GM12878 (cell line): ENCODE measurements around the gene TMEM127. TPM values are rescaled to one million over a fixed set of nuclear protein-coding genes. Genes with fewer than 3 reads are reported as not detected.

Experiments
- ATAC-seq: fragments of 200-7000 bp; cut with Tn5 transposase; 3 replicates; pipeline ENCODE4 v1.9.1; 2020; ENCODE audit warnings: mild to moderate bottlenecking, moderate library complexity
- BruUV-seq: library from RNA; stranded (reverse); fragments of 400-500 nt; replicated peaks from 2 replicates; lab custom pipeline; 2021; lab: Mats Ljungman, UMichigan
- CTCF ChIA-PET: fragments of 300-600 bp; sonication (Branson Sonifier 250); formaldehyde crosslinking; extraction: SDS; loops from one replicate; lab custom pipeline; 2021; ENCODE audit warnings: inconsistent platforms; lab: Yijun Ruan, JAX
- POLR2A ChIA-PET: fragments of 350-600 bp; formaldehyde crosslinking; extraction: SDS; loops from one replicate; lab custom pipeline; 2021; ENCODE audit warnings: inconsistent platforms; lab: Charles Lee
- RAD21 ChIA-PET: fragments of 300-600 bp; sonication (Branson Sonifier 250); formaldehyde crosslinking; loops from one replicate; lab custom pipeline; 2023; ENCODE audit warnings: antibody characterized with exemption; ENCODE audit not compliant: unreplicated experiment; lab: Charles Lee
- SMC1A ChIA-PET: fragments of 300-600 bp; sonication (Branson Sonifier 250); formaldehyde crosslinking; loops from one replicate; lab custom pipeline; 2023; ENCODE audit not compliant: unreplicated experiment, uncharacterized antibody; lab: Charles Lee
- DNase-seq: peaks from one replicate; pipeline ENCODE4 v3.0.0-alpha.2; 2011; ENCODE audit warnings: low read depth, low spot score
- FAIRE-seq: peaks from 3 replicates; lab custom pipeline; 2011; peaks lifted over from hg19 to GRCh38; lab: Jason Lieb, UNC
- H2AFZ ChIP-seq: 2 replicates; pipeline ENCODE4 v1.6.0; 2011; ENCODE audit warnings: low read depth, low read length, control low read depth; ENCODE audit not compliant: control insufficient read depth
- H3K27ac ChIP-seq: 2 replicates; pipeline ENCODE4 v1.5.1; 2011; ENCODE audit warnings: control low read depth; ENCODE audit not compliant: control insufficient read depth, insufficient read depth
- H3K27me3 ChIP-seq, 2 experiments: replicated peaks in 1 of 2; 2 replicates each; pipeline versions ENCODE4 v1.6.0 to v1.6.1; 2011; ENCODE audit warnings: low read length in 1 of 2; ENCODE audit not compliant: control insufficient read depth in 2 of 2, insufficient read depth in 2 of 2
- H3K36me3 ChIP-seq, 2 experiments: 2 replicates each; pipeline ENCODE4 v1.5.1; 2011; ENCODE audit warnings: low read length in 1 of 2; ENCODE audit not compliant: control insufficient read depth in 2 of 2, insufficient read depth in 2 of 2
- H3K4me1 ChIP-seq: 2 replicates; pipeline ENCODE4 v1.6.1; 2011; ENCODE audit warnings: mild to moderate bottlenecking, low read length, moderate library complexity, mixed read lengths; ENCODE audit not compliant: control insufficient read depth, insufficient read depth
- H3K4me2 ChIP-seq: 2 replicates; pipeline ENCODE4 v1.6.0; 2011; ENCODE audit warnings: control low read depth; ENCODE audit not compliant: control insufficient read depth, insufficient read depth
- H3K4me3 ChIP-seq: fragments of 200-600 bp; sonication (generic); 2 replicates; pipeline ENCODE4 v1.5.1; 2016
- H3K79me2 ChIP-seq: 2 replicates; pipeline ENCODE4 v1.6.0; 2011; ENCODE audit warnings: low read length; ENCODE audit not compliant: control insufficient read depth, insufficient read depth
- H3K9ac ChIP-seq: 2 replicates; pipeline ENCODE4 v1.8.0; 2011; ENCODE audit warnings: low read length, control low read depth, mixed read lengths; ENCODE audit not compliant: control insufficient read depth, insufficient read depth
- H3K9me3 ChIP-seq: replicated peaks from 3 replicates; pipeline ENCODE4 v1.5.1; 2011; ENCODE audit warnings: mild to moderate bottlenecking, low read length; ENCODE audit not compliant: control insufficient read depth, insufficient read depth
- H4K20me1 ChIP-seq: 2 replicates; pipeline ENCODE4 v1.6.0; 2011; ENCODE audit not compliant: control insufficient read depth, insufficient read depth
- ASH2L ChIP-seq: fragments of 300-600, 200-600 bp; sonication (generic); IDR thresholded peaks from 2 replicates; pipeline ENCODE4 v1.6.1; 2017; ENCODE audit warnings: low read depth, mild to moderate bottlenecking, borderline replicate concordance
- ATF7 ChIP-seq: fragments of 450-650 bp; IDR thresholded peaks from 2 replicates; pipeline ENCODE4 v1.6.1; 2016; ENCODE audit warnings: low read depth, mild to moderate bottlenecking
- CEBPB ChIP-seq, 2 experiments: fragments of 150-350 bp in 1 of 2; IDR thresholded peaks; 2 replicates each; pipeline ENCODE4 v1.6.1; 2012 to 2014; ENCODE audit warnings: low read depth in 2 of 2, low read length in 2 of 2, borderline replicate concordance in 1 of 2, inconsistent platforms in 1 of 2
- GATAD2B ChIP-seq: fragments of 450-650 bp; conservative IDR thresholded peaks from 2 replicates; pipeline ENCODE4 v1.6.1; 2017; ENCODE audit warnings: low read depth, mild to moderate bottlenecking, moderate library complexity
- HCFC1 ChIP-seq: fragments of 150-350 bp; IDR thresholded peaks from 2 replicates; pipeline ENCODE4 v1.6.1; 2014; ENCODE audit warnings: low read length
- JUND ChIP-seq: IDR thresholded peaks from 2 replicates; pipeline ENCODE4 v1.6.1; 2012; ENCODE audit warnings: low read depth, mild to moderate bottlenecking, low read length, improper control_type of control experiment, moderate library complexity
- KLF5 ChIP-seq: fragments of 450-650 bp; IDR thresholded peaks from 2 replicates; pipeline ENCODE4 v1.6.1; 2014; ENCODE audit warnings: mild to moderate bottlenecking; ENCODE audit not compliant: partially characterized antibody
- NFYB ChIP-seq: IDR thresholded peaks from 2 replicates; pipeline ENCODE4 v1.6.1; 2011; ENCODE audit warnings: low read depth, mild to moderate bottlenecking, low read length, improper control_type of control experiment, moderate library complexity; ENCODE audit not compliant: insufficient read depth
- NRF1 ChIP-seq: conservative IDR thresholded peaks from 2 replicates; pipeline ENCODE4 v1.6.1; 2011; ENCODE audit warnings: mild to moderate bottlenecking, low read depth, low read length, improper control_type of control experiment
- POLR2AphosphoS2 ChIP-seq: IDR thresholded peaks from 2 replicates; pipeline ENCODE4 v1.6.1; 2011; ENCODE audit warnings: low read depth, mild to moderate bottlenecking, low read length, improper control_type of control experiment, moderate library complexity
- SPI1 ChIP-seq: IDR thresholded peaks from 2 replicates; pipeline ENCODE4 v1.6.1; 2011; ENCODE audit warnings: low read depth, mild to moderate bottlenecking, low read length, moderate library complexity, borderline replicate concordance; ENCODE audit not compliant: insufficient read depth
- SRF ChIP-seq, 2 experiments: IDR thresholded peaks; 2 replicates each; pipeline ENCODE4 v1.6.1; 2011; ENCODE audit warnings: low read depth in 2 of 2, low read length in 2 of 2, mild to moderate bottlenecking in 1 of 2, moderate library complexity in 1 of 2
- SUZ12 ChIP-seq: fragments of 200-600 bp; sonication (generic); IDR thresholded peaks from one replicate; pipeline ENCODE4 v1.6.1; 2018; ENCODE audit warnings: antibody characterized with exemption, mild to moderate bottlenecking; ENCODE audit not compliant: unreplicated experiment
- WGBS: methylation state at CpG from one replicate; pipeline ENCODE4 v1.1.6; 2016; ENCODE audit warnings: low lambda C conversion rate; ENCODE audit not compliant: insufficient replicate concordance, insufficient coverage; ENCODE audit errors: missing lambda C conversion rate; 5-methylcytosine and 5-hydroxymethylcytosine counted together
- in situ Hi-C: fragments of 300-500 bp; cut with MboI; formaldehyde crosslinking; loops from 9 replicates; pipeline ENCODE4 v1.14.3; 2018; ENCODE audit warnings: mixed read lengths
- intact Hi-C: fragments of 100-400 bp; cut with micrococcal nuclease; formaldehyde crosslinking; loops from one replicate; pipeline ENCODE4 v1.14.2; 2022; ENCODE audit not compliant: unreplicated experiment
- polyA plus RNA-seq, 11 experiments: library from polyadenylated mRNA; depleted of rRNA in 4 of 11; unstranded in 6 of 11; stranded (reverse) in 5 of 11; fragments of >200 nt; fragmentation: Nextera tagmentation in 4 of 11; fragmentation: Illumina TruSeq in 1 of 11; extraction: Ambion mirVana in 4 of 11; extraction: Trizol in 1 of 11; gene quantifications; 1 replicate in 1 of 11; 2 replicates in 10 of 11; pipeline versions ENCODE4 v1.2.1 to v1.2.3, GENCODE V29; 2011 to 2016; ENCODE audit warnings: inconsistent platforms in 2 of 11, missing spikeins in 2 of 11, low read depth in 1 of 11
- total RNA-seq, 4 experiments: library from RNA; depleted of rRNA in 3 of 4; stranded (reverse); fragments of >200 nt in 3 of 4; fragmentation: Illumina TruSeq in 1 of 4; extraction: Trizol in 1 of 4; gene quantifications; 2 replicates each; pipeline versions ENCODE4 v1.2.1 to v1.2.3, GENCODE V29; 2013 to 2021
- TF ChIP-seq, protein P1 (sequence below): fragments of 450-650 bp; IDR thresholded peaks from 2 replicates; pipeline ENCODE4 v1.6.1; 2016; ENCODE audit warnings: mild to moderate bottlenecking
- TF ChIP-seq, protein P2 (sequence below): IDR thresholded peaks from 2 replicates; pipeline ENCODE4 v1.6.1; 2011; ENCODE audit warnings: borderline replicate concordance, low read depth, mild to moderate bottlenecking, moderate library complexity, low read length; ENCODE audit not compliant: insufficient read depth, poor library complexity, severe bottlenecking
- TF ChIP-seq, protein P3 (sequence below): fragments of 450-650 bp; IDR thresholded peaks from 2 replicates; pipeline ENCODE4 v1.6.1; 2017; ENCODE audit warnings: borderline replicate concordance
- TF ChIP-seq, protein P4 (sequence below): fragments of 450-650 bp; IDR thresholded peaks from 2 replicates; pipeline ENCODE4 v1.6.1; 2017; ENCODE audit warnings: low read depth, mild to moderate bottlenecking, moderate library complexity

TMEM127 gene
- total and polyA plus RNA-seq, 10 of the 15 experiments (the other 5 are each of a cell fraction or from before 2014, with no cell fraction given) = 2.6 to 27.2 (median 17.7) TPM

DNA sequence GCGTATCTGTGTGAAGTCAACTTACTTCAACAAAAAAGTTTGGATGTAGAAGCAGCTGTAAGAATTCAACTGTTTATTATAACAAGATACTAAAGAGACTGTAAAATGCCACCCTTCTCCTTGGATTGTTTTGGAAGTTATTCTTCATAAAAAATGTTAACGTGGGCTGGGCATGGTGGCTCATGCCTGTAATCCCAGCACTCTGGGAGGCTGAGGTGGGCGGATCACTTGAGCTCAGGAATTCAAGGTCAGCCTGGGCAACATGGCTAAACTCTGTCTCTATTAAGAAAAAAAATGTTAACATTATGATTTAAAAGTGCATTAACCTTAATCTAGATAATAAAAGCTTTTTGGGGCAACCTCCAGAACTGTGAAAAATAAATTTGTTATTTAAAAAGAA, 8.0 kb upstream of the TMEM127 start:
- Histone ChIP-seq H3K9ac (no peak overlapping the region), H3K27me3 (no peaks in the 10 kb centered on the region), H3K4me3 (no peak overlapping the region), H3K4me2 (no peak overlapping the region), H2AFZ (no peak overlapping the region), H3K36me3 (peaks cover 34 to 39% of the 10 kb centered on the region in 2 experiments), H3K79me2 (no peaks in the 10 kb centered on the region), H3K9me3 (no peaks in the 10 kb centered on the region), H4K20me1 (no peaks in the 10 kb centered on the region), H3K4me1 (no peaks in the 10 kb centered on the region), H3K27ac (no peak overlapping the region)
- DNase-seq = no peak
- in situ Hi-C loops = loop anchor here (25.0 kb wide), 1 partner anchor 261 kb away; no protein-coding TSS in a partner anchor
- RAD21 ChIA-PET = interaction anchor here (0.7 to 1.6 kb wide), 3 partner anchors 45 to 67 kb away, joined by 3 to 4 read pairs (median 3); no protein-coding TSS in a partner anchor
- intact Hi-C loops = no loop called here
- TF ChIP-seq, protein P1, sequence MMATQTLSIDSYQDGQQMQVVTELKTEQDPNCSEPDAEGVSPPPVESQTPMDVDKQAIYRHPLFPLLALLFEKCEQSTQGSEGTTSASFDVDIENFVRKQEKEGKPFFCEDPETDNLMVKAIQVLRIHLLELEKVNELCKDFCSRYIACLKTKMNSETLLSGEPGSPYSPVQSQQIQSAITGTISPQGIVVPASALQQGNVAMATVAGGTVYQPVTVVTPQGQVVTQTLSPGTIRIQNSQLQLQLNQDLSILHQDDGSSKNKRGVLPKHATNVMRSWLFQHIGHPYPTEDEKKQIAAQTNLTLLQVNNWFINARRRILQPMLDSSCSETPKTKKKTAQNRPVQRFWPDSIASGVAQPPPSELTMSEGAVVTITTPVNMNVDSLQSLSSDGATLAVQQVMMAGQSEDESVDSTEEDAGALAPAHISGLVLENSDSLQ = no peak
- TF ChIP-seq NRF1 = no peak
- TF ChIP-seq JUND = no peak
- TF ChIP-seq NFYB = no peak
- TF ChIP-seq, protein P2, sequence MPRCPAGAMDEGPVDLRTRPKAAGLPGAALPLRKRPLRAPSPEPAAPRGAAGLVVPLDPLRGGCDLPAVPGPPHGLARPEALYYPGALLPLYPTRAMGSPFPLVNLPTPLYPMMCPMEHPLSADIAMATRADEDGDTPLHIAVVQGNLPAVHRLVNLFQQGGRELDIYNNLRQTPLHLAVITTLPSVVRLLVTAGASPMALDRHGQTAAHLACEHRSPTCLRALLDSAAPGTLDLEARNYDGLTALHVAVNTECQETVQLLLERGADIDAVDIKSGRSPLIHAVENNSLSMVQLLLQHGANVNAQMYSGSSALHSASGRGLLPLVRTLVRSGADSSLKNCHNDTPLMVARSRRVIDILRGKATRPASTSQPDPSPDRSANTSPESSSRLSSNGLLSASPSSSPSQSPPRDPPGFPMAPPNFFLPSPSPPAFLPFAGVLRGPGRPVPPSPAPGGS = no peak
- TF ChIP-seq HCFC1 = no peak
- TF ChIP-seq, protein P3, sequence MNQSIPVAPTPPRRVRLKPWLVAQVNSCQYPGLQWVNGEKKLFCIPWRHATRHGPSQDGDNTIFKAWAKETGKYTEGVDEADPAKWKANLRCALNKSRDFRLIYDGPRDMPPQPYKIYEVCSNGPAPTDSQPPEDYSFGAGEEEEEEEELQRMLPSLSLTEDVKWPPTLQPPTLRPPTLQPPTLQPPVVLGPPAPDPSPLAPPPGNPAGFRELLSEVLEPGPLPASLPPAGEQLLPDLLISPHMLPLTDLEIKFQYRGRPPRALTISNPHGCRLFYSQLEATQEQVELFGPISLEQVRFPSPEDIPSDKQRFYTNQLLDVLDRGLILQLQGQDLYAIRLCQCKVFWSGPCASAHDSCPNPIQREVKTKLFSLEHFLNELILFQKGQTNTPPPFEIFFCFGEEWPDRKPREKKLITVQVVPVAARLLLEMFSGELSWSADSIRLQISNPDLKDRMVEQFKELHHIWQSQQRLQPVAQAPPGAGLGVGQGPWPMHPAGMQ = no peak
- TF ChIP-seq, protein P4, sequence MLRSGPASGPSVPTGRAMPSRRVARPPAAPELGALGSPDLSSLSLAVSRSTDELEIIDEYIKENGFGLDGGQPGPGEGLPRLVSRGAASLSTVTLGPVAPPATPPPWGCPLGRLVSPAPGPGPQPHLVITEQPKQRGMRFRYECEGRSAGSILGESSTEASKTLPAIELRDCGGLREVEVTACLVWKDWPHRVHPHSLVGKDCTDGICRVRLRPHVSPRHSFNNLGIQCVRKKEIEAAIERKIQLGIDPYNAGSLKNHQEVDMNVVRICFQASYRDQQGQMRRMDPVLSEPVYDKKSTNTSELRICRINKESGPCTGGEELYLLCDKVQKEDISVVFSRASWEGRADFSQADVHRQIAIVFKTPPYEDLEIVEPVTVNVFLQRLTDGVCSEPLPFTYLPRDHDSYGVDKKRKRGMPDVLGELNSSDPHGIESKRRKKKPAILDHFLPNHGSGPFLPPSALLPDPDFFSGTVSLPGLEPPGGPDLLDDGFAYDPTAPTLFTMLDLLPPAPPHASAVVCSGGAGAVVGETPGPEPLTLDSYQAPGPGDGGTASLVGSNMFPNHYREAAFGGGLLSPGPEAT = no peak
- TF ChIP-seq POLR2AphosphoS2 = no peak
- no peak for TF ChIP-seq KLF5
- no peak for TF ChIP-seq SRF (IDR thresholded peaks at IDR 0.05; ENCODE audit: low read depth in 2 of 2, low read length in 2 of 2)
- TF ChIP-seq SPI1 = no peak
- no peak for TF ChIP-seq SUZ12
- no peak for TF ChIP-seq CEBPB (IDR thresholded peaks at IDR 0.05; ENCODE audit: borderline replicate concordance in 1 of 2, low read depth in 2 of 2, low read length in 2 of 2)
- TF ChIP-seq ASH2L = no peak
- TF ChIP-seq ATF7 = no peak
- no peak for TF ChIP-seq GATAD2B
- no peak for FAIRE-seq
- no TSS peak for BruUV-seq
- POLR2A ChIA-PET = interaction anchor here (0.6 to 1.0 kb wide), 4 partner anchors 9 to 69 kb away, joined by 3 to 4 read pairs (median 3); no protein-coding TSS in a partner anchor
- SMC1A ChIA-PET = interaction anchor here (0.6 to 0.8 kb wide), 2 partner anchors 9 to 117 kb away, joined by 3 read pairs; no protein-coding TSS in a partner anchor
- no peak for ATAC-seq
- 73% methylated on average over 3 of the region's 3 CpGs for WGBS
- CTCF ChIA-PET = interaction anchor here (0.6 to 1.1 kb wide), 3 partner anchors 11 to 72 kb away, joined by 3 to 5 read pairs (median 4); no protein-coding TSS in a partner anchor
